Bronchial epithelial cell (primary cell): ENCODE data around the gene GRK3. TPM values are rescaled to one million over a fixed set of nuclear protein-coding genes. Genes with fewer than 3 reads are reported as not detected.

Experiments
- DNase-seq: peaks from one replicate; pipeline ENCODE4 v3.0.0-alpha.2; 2010; ENCODE audit warnings: low read depth
- FAIRE-seq: peaks from 2 replicates; lab custom pipeline; 2011; peaks lifted over from hg19 to GRCh38; lab: Jason Lieb, UNC
- H3K27me3 ChIP-seq: 2 replicates; pipeline ENCODE4 v1.5.1; 2011; ENCODE audit warnings: low read length; ENCODE audit not compliant: control insufficient read depth, insufficient read depth
- H3K36me3 ChIP-seq: 2 replicates; pipeline ENCODE4 v1.5.1; 2011; ENCODE audit warnings: low read length; ENCODE audit not compliant: control insufficient read depth, insufficient read depth
- H3K4me3 ChIP-seq: 2 replicates; pipeline ENCODE4 v1.5.1; 2011; ENCODE audit warnings: mild to moderate bottlenecking, low read depth, low read length, control low read depth
- CTCF ChIP-seq: IDR thresholded peaks from 2 replicates; pipeline ENCODE4 v1.5.1; 2011; ENCODE audit warnings: mild to moderate bottlenecking, moderate library complexity, low read length, control low read depth, inconsistent platforms; ENCODE audit not compliant: insufficient read depth, severe bottlenecking
- total RNA-seq: library from RNA; depleted of rRNA; stranded (reverse); fragments of >200 nt; gene quantifications from 2 replicates; pipeline ENCODE4 v1.2.1, GENCODE V29; 2014

The GRK3 gene
- total RNA-seq, 1 donor from 2014 or later = 4.2 TPM

- Histone ChIP-seq H3K4me3 (no peak overlapping the region), H3K36me3 (no peaks in the 10 kb centered on the region), H3K27me3 (no peaks in the 10 kb centered on the region)
- no peak for TF ChIP-seq CTCF
- no peak for DNase-seq
- no peak for FAIRE-seq
Measured at GRCh38 chr22:25661073-25661472, 96.6 kb downstream of the GRK3 start.

- no peaks in the 10 kb centered on the region for H3K27me3 ChIP-seq
- H3K36me3 ChIP-seq = no peaks in the 10 kb centered on the region
- FAIRE-seq = no peak
- no peak overlapping the region for H3K4me3 ChIP-seq
- DNase-seq = no peak
- no peak for TF ChIP-seq CTCF
Measured at GRCh38 chr22:25663654-25664053, 99.2 kb downstream of the GRK3 start.

- Histone ChIP-seq H3K4me3 (no peak overlapping the region), H3K36me3 (no peaks in the 10 kb centered on the region), H3K27me3 (no peaks in the 10 kb centered on the region)
- FAIRE-seq (no peak), DNase-seq (no peak)
- no peak for TF ChIP-seq CTCF
Measured at GRCh38 chr22:25666308-25666707, 101.8 kb downstream of the GRK3 start.

GRCh38 chr22:25668437-25668836 lies 104.0 kb downstream of the GRK3 start:
- no peaks in the 10 kb centered on the region for H3K36me3 ChIP-seq
- H3K27me3 ChIP-seq = no peaks in the 10 kb centered on the region
- TF ChIP-seq CTCF = no peak
- peak; percentile 68 for DNase-seq
- no peak for FAIRE-seq
- no peak overlapping the region for H3K4me3 ChIP-seq

- Histone ChIP-seq H3K4me3 (no peak overlapping the region), H3K27me3 (no peaks in the 10 kb centered on the region), H3K36me3 (no peaks in the 10 kb centered on the region)
- DNase-seq = no peak
- no peak for TF ChIP-seq CTCF
- peak; percentile 32 for FAIRE-seq
Measured at GRCh38 chr22:25669253-25670069, 105.0 kb downstream of the GRK3 start.
